ENCODE results near the gene SF3B6.

The SF3B6 gene

GRCh38 chr2:24065341-24065740 lies 10.8 kb downstream of the SF3B6 start:
- H3K4me3 ChIP-seq (replicated peaks; ENCODE audit: insufficient read depth, low read length) = no peak overlapping the region
- no peaks in the 10 kb centered on the region for H3K27me3 ChIP-seq (ENCODE audit: insufficient read depth, poor library complexity, severe bottlenecking)
- no peak for DNase-seq (ENCODE audit: low read depth in 1 of 2, low spot score in 1 of 2)
- H3K27ac ChIP-seq (replicated peaks) = no peak overlapping the region
- TF ChIP-seq GABPA (IDR thresholded peaks at IDR 0.05; ENCODE audit: low read depth) = no peak
- TF ChIP-seq CTCF (IDR thresholded peaks at IDR 0.05; ENCODE audit: insufficient read depth, low read length) = no peak
- no peak for TF ChIP-seq POLR2AphosphoS5 (IDR thresholded peaks at IDR 0.05; ENCODE audit: low read depth)
- TF ChIP-seq REST (IDR thresholded peaks at IDR 0.05; ENCODE audit: insufficient replicate concordance, low read depth) = no peak
- TF ChIP-seq SPI1 (IDR thresholded peaks at IDR 0.05; ENCODE audit: borderline replicate concordance, low read depth) = no peak

- Histone ChIP-seq H3K4me3 (replicated peaks; ENCODE audit: insufficient read depth, low read length) (no peak overlapping the region), H3K27me3 (ENCODE audit: insufficient read depth, poor library complexity, severe bottlenecking) (no peaks in the 10 kb centered on the region), H3K27ac (replicated peaks) (no peak overlapping the region)
- no peak for DNase-seq (ENCODE audit: low read depth in 1 of 2, low spot score in 1 of 2)
- TF ChIP-seq CTCF (IDR thresholded peaks at IDR 0.05; ENCODE audit: insufficient read depth, low read length) = no peak
- no peak for TF ChIP-seq POLR2AphosphoS5 (IDR thresholded peaks at IDR 0.05; ENCODE audit: low read depth)
- peak; percentile 41; the same call in 1 of the 2 replicates for TF ChIP-seq SPI1 (IDR thresholded peaks at IDR 0.05; ENCODE audit: borderline replicate concordance, low read depth)
- no peak for TF ChIP-seq GABPA (IDR thresholded peaks at IDR 0.05; ENCODE audit: low read depth)
- TF ChIP-seq REST (IDR thresholded peaks at IDR 0.05; ENCODE audit: insufficient replicate concordance, low read depth) = no peak
Measured at GRCh38 chr2:24058564-24059271, 17.4 kb downstream of the SF3B6 start.

GRCh38 chr2:24055750-24056149 lies 20.4 kb downstream of the SF3B6 start:
- Histone ChIP-seq H3K27ac (replicated peaks) (no peak overlapping the region), H3K4me3 (replicated peaks; ENCODE audit: insufficient read depth, low read length) (no peak overlapping the region), H3K27me3 (ENCODE audit: insufficient read depth, poor library complexity, severe bottlenecking) (peaks cover 10% of the 10 kb centered on the region)
- TF ChIP-seq REST (IDR thresholded peaks at IDR 0.05; ENCODE audit: insufficient replicate concordance, low read depth) (no peak), POLR2AphosphoS5 (IDR thresholded peaks at IDR 0.05; ENCODE audit: low read depth) (no peak), CTCF (IDR thresholded peaks at IDR 0.05; ENCODE audit: insufficient read depth, low read length) (no peak), SPI1 (IDR thresholded peaks at IDR 0.05; ENCODE audit: borderline replicate concordance, low read depth) (no peak), GABPA (IDR thresholded peaks at IDR 0.05; ENCODE audit: low read depth) (no peak)
- DNase-seq (ENCODE audit: low read depth in 1 of 2, low spot score in 1 of 2) = no peak

All from HL-60 (cell line).